ENCODE results near the gene TRABD2B. TPM values are rescaled to one million over a fixed set of nuclear protein-coding genes. Genes with fewer than 3 reads are reported as not detected.

Gene TRABD2B
- total RNA-seq, 1 donor from 2014 or later = 1.8 TPM

GRCh38 chr1:47887475-47888293 is 109.5 kb downstream of the TRABD2B start:
- ATAC-seq (no peak), DNase-seq (no peak)
- TF ChIP-seq, protein P1, sequence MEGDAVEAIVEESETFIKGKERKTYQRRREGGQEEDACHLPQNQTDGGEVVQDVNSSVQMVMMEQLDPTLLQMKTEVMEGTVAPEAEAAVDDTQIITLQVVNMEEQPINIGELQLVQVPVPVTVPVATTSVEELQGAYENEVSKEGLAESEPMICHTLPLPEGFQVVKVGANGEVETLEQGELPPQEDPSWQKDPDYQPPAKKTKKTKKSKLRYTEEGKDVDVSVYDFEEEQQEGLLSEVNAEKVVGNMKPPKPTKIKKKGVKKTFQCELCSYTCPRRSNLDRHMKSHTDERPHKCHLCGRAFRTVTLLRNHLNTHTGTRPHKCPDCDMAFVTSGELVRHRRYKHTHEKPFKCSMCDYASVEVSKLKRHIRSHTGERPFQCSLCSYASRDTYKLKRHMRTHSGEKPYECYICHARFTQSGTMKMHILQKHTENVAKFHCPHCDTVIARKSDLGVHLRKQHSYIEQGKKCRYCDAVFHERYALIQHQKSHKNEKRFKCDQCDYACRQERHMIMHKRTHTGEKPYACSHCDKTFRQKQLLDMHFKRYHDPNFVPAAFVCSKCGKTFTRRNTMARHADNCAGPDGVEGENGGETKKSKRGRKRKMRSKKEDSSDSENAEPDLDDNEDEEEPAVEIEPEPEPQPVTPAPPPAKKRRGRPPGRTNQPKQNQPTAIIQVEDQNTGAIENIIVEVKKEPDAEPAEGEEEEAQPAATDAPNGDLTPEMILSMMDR (IDR thresholded peaks at IDR 0.05) = no peak
- no peak overlapping the region for H3K4me3 ChIP-seq
- no peaks in the 10 kb centered on the region for H3K4me1 ChIP-seq
- H3K27me3 ChIP-seq (ENCODE audit: low read depth) = no peaks in the 10 kb centered on the region
- no peaks in the 10 kb centered on the region for H3K9me3 ChIP-seq
- intact Hi-C loops (cut with DNase I) = no loop called here
- H3K27ac ChIP-seq = no peak overlapping the region
- H3K36me3 ChIP-seq = no peaks in the 10 kb centered on the region

GRCh38 chr1:47887060-47887459 is 110.1 kb downstream of the TRABD2B start:
- ATAC-seq = no peak

GRCh38 chr1:47886141-47886540 is 111.0 kb downstream of the TRABD2B start:
- Histone ChIP-seq H3K27me3 (ENCODE audit: low read depth) (no peaks in the 10 kb centered on the region), H3K4me1 (no peaks in the 10 kb centered on the region), H3K9me3 (no peaks in the 10 kb centered on the region), H3K27ac (no peak overlapping the region), H3K36me3 (no peaks in the 10 kb centered on the region), H3K4me3 (no peak overlapping the region)
- DNase-seq = no peak
- TF ChIP-seq, protein P1 (IDR thresholded peaks at IDR 0.05) = no peak
- ATAC-seq = no peak
- intact Hi-C loops (cut with DNase I) = no loop called here

More at GRCh38 chr1:47887060-47887459, 110.1 kb downstream of the TRABD2B start:
- Histone ChIP-seq H3K36me3 (no peaks in the 10 kb centered on the region), H3K27me3 (ENCODE audit: low read depth) (no peaks in the 10 kb centered on the region), H3K4me3 (no peak overlapping the region), H3K27ac (no peak overlapping the region), H3K4me1 (no peaks in the 10 kb centered on the region), H3K9me3 (no peaks in the 10 kb centered on the region)
- TF ChIP-seq, protein P1 (IDR thresholded peaks at IDR 0.05) = no peak
- no peak for DNase-seq
- intact Hi-C loops (cut with DNase I) = no loop called here

GRCh38 chr1:47885062-47885830 is 111.9 kb downstream of the TRABD2B start:
- no peak for DNase-seq
- TF ChIP-seq, protein P1 (IDR thresholded peaks at IDR 0.05) = no peak
- Histone ChIP-seq H3K27me3 (ENCODE audit: low read depth) (no peaks in the 10 kb centered on the region), H3K36me3 (no peaks in the 10 kb centered on the region), H3K4me3 (no peak overlapping the region), H3K9me3 (no peaks in the 10 kb centered on the region), H3K4me1 (no peaks in the 10 kb centered on the region), H3K27ac (no peak overlapping the region)
- no peak for ATAC-seq
- intact Hi-C loops (cut with DNase I) = no loop called here

DNA sequence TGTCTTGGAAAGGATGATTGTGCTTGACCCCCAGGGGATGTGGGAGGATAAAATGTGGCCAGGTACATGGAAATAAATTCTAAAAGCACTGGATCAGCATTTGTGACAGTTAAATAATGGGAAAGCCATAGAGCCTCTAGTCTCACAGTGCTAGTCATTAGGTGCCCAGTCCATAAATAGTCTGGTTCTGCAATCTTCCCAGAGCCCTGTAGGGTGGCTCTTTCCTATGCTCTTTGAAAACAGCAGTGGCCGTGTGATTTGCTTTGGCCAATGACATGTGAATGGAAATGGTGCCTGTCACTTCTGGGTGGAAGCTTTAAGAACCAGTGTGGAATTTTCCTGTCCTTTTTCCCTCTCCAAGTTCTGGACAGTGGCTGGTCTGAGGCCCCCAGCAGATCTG is 113.2 kb downstream of the TRABD2B start:
- ATAC-seq (no peak), DNase-seq (no peak)
- intact Hi-C loops (cut with DNase I) = no loop called here
- no peak overlapping the region for H3K4me3 ChIP-seq
- H3K36me3 ChIP-seq = no peaks in the 10 kb centered on the region
- no peaks in the 10 kb centered on the region for H3K27me3 ChIP-seq (ENCODE audit: low read depth)
- H3K27ac ChIP-seq = no peak overlapping the region
- TF ChIP-seq, protein P1 (IDR thresholded peaks at IDR 0.05) = no peak
- H3K9me3 ChIP-seq = no peaks in the 10 kb centered on the region
- H3K4me1 ChIP-seq = no peaks in the 10 kb centered on the region

Measured in lower lobe of right lung (tissue), 2 donors.